ENCODE measurements around the gene HMGCS2.
"Not testable (repeated sequence)": the region's sequence is repeated elsewhere in the genome, so short reads cannot be mapped to it uniquely, and the experiment has no call there.

HMGCS2 gene

DNA sequence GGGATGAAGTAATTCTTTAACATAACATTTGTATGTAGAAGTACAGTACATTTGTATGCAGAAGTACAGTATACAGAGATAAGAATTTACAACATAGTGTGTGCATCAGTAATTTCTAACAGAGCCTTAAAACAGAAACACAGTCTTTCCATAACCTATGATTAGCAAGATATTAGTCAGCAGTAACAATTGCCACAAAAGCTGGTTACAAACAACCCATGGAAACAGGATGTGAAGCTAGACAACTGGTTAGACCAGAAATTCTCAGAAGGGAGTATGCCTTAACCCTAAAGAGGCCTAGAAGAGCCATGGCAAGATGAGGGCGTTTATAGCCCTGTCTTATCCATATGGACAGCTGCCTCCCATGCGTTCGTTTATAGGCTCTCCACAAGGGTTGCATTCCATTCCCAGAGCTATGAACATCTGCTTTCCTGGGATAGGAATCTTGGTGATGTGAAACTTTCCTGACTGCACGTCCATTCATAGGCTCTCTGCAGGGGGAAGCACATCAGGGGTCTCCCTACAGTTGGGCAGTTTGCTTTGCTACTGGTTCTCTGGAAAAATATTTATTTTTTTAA, 17.9 kb upstream of the HMGCS2 start:
- not testable (repeated sequence) for DNase-seq

GRCh38 chr1:119786046-119786445, 17.3 kb upstream of the HMGCS2 start:
- not testable (repeated sequence) for DNase-seq

- no peak for DNase-seq
Observed at GRCh38 chr1:119784191-119784781, 15.6 kb upstream of the HMGCS2 start.

GRCh38 chr1:119783354-119784185, 14.9 kb upstream of the HMGCS2 start:
- no peak for DNase-seq

GRCh38 chr1:119782631-119783325, 14.1 kb upstream of the HMGCS2 start:
- DNase-seq, result no peak

GRCh38 chr1:119781434-119782210, 12.9 kb upstream of the HMGCS2 start:
- no peak for DNase-seq

GRCh38 chr1:119779869-119780356, 11.2 kb upstream of the HMGCS2 start:
- no peak for DNase-seq

DNA sequence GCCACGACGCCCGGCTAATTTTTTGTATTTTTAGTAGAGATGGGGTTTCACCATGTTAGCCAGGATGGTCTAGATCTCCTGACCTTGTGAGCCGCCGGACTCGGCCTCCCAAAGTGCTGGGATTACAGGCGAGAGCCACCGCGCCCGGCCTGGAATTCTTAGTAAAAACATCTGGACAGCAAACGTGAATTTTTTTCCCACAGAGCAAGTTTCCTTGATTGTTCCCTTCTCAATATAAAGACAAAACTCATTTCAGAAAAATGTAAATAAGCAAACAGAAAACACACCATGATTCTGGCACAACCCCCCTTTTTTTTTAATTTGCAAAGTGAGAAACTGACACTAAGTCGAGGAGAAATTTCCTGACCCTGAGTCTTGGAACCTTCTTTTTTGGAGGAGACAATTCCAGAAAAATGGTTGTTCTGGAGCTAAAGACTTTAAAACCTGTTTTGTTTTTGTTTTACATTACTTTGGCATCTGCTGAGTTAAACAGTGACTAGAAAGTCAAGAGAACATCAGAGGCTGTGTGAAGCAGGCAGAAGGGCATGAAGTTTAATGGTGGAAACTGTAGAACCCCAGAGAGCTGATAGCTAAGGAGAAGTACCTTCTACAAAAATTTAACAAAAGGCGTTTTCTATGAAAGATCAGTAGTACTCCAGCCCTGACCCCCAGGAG, 10.3 kb upstream of the HMGCS2 start:
- DNase-seq, result no peak

DNA sequence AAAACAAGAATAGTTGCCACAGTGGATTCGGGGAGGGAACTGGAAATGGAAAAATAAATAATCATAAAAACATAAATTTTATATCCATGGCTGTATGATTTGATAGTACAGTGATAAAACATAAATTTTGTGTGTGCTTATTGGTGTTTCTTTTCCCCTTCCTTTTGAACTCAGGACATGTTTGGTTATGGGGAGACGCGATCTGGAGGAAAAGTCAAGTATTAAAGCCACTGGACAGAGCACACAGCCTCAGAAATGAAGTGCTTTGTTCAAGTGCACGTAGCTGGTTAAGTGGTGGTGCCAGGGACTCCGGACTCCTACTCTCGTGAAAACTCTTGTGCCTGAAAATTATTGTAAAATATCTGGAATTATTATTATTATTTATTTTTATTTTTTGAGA, 9.7 kb upstream of the HMGCS2 start:
- no peak for DNase-seq

DNA sequence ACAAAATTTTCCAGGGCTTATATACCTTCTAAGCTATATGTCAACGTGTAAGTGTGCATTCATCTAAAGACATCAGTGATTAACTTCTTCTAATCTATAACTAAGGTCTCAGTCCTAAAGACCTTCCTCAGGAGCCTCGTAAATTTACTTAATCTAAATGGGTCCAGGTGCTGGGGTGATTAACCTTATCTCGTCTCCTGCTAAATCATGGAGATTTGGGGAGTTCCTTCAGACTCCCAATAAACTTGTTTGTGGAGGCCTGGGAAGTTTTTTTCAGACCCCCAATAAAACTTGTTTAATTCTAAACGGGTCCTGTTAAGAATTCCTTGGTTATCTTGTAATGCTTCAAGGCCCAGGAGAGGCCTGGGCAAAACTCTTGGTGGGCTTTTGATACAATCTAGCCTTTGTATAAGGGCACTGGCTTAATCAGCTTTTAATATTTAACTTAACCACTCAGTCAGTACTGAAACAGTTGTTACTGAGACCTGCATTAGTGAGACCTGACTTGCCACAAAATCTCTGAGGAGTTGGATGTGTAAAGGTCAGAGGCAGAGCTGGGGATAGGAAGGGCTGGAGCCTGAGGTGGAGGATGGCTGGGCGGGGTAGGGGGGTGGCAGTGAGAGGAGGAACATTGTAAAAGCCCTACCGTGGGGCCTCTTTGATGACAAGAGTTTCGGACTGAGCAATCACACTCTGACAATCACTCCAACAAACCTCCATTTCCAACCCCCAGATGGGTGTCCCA, 6.2 kb upstream of the HMGCS2 start:
- no peak for DNase-seq

DNA sequence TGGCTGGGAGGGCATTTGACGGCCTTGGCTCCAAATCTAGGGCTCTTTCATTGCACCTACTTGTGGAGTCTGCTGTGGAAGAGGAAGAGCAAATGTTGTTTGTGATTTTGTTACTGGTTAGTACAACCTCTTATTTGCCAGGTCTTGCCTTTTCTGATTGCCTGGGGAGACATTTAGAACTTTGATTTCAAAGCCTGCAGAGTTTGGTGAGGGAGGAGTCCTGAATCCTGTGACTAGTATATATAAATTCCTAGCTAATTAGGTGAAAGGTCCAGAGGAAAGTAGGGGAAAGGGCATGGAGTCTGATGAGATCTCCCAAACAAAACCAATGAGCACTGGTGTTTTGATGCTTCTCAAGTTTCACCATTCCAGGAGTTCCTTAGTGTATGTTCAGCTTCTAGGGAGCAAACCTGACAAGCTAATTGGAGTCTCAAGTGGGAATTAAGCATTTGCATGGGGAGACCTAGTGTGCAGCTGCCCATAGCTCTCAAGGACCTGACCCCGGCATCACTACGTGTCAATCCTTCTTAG, 5.1 kb upstream of the HMGCS2 start:
- DNase-seq, result no peak

- no peak for DNase-seq
Observed at GRCh38 chr1:119772298-119772697, 3.6 kb upstream of the HMGCS2 start.

- DNase-seq, result no peak
Observed at GRCh38 chr1:119771770-119772169, 3.1 kb upstream of the HMGCS2 start.

DNA sequence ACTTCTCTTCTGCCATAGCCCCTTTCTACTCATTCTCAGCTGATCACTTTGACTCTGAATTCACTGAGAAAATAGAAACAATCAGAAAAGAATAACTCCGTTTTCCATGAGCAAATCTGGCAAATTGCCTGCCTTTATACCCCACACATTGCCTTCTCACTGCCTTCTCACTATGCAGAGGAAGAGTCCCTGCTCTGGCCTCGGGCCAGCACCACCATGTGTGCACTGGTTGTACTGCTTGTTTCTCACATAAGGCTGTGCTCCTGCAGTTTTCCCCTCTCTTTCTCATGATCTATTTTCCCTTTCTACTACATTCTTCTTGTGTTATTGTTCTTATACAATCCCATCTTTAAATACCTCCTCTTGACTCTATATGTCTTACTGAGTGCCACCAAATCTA, 2.3 kb upstream of the HMGCS2 start:
- DNase-seq, result no peak

- no peak for DNase-seq
Observed at GRCh38 chr1:119767486-119767885, 1.2 kb downstream of the HMGCS2 start.

- DNase-seq, result no peak
Observed at GRCh38 chr1:119766374-119766794, 2.3 kb downstream of the HMGCS2 start.

GRCh38 chr1:119764220-119764619, 4.5 kb downstream of the HMGCS2 start:
- no peak for DNase-seq

DNA sequence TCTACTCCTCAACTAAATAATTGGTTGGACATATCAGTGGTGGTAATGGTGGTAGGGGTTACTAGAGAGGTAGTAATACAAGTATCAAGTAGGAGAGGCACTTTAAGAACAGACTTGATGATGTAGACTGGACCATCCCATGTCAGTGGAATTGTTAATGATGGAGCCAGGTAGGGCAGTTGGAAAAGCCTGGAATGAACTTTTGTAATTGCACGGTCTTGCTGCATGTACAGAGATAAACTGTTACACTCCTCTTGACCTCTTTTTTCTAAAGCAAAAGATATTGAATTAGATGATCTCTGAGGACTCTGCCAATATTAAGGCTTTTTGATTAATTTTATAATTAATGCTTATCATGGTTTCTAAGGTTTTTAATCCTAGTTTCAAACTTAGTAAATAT, 5.8 kb downstream of the HMGCS2 start:
- no peak for DNase-seq

GRCh38 chr1:119762409-119762808, 6.3 kb downstream of the HMGCS2 start:
- no peak for DNase-seq

- no peak for DNase-seq
Observed at GRCh38 chr1:119758584-119758983, 10.1 kb downstream of the HMGCS2 start.

GRCh38 chr1:119752592-119752991, 16.1 kb downstream of the HMGCS2 start:
- DNase-seq, result no peak
